RWPE2 (cell line): Measurements from ENCODE around the gene MRPL51.

ENCODE experiments used
- ATAC-seq: fragments of 200-7000 bp; cut with Tn5 transposase; 3 replicates; pipeline ENCODE4 v1.9.1; 2021; ENCODE audit warnings: low read depth
- DNase-seq: peaks from one replicate; pipeline ENCODE4 v3.0.0-alpha.2; 2020; ENCODE audit warnings: low spot score
- H3K27ac ChIP-seq: fragments of 450-650 bp; 2 replicates; pipeline ENCODE4 v1.5.1; 2017; ENCODE audit warnings: mild to moderate bottlenecking; ENCODE audit not compliant: poor library complexity, severe bottlenecking
- H3K27me3 ChIP-seq: fragments of 250-450 bp; sonication (Bioruptor Pico); 2 replicates; pipeline ENCODE4 v1.5.1; 2021; ENCODE audit warnings: mild to moderate bottlenecking, moderate library complexity; ENCODE audit not compliant: insufficient read depth, poor library complexity, severe bottlenecking
- H3K36me3 ChIP-seq: fragments of 250-450 bp; sonication (Bioruptor Pico); 2 replicates; pipeline ENCODE4 v1.5.1; 2020; ENCODE audit warnings: low read depth, mild to moderate bottlenecking, moderate library complexity
- H3K4me1 ChIP-seq: fragments of 250-450 bp; sonication (Bioruptor Pico); 2 replicates; pipeline ENCODE4 v1.5.1; 2021; ENCODE audit warnings: mild to moderate bottlenecking, moderate library complexity; ENCODE audit not compliant: insufficient read depth, poor library complexity, severe bottlenecking
- H3K4me3 ChIP-seq: fragments of 250-450 bp; sonication (Bioruptor Pico); 2 replicates; pipeline ENCODE4 v1.5.1; 2021; ENCODE audit warnings: mild to moderate bottlenecking, moderate library complexity; ENCODE audit not compliant: severe bottlenecking
- H3K9me3 ChIP-seq: fragments of 250-450 bp; sonication (Bioruptor Pico); 2 replicates; pipeline ENCODE4 v1.5.1; 2021; ENCODE audit warnings: mild to moderate bottlenecking, moderate library complexity; ENCODE audit not compliant: severe bottlenecking
- CTCF ChIP-seq: fragments of 450-650 bp; IDR thresholded peaks from one replicate; pipeline ENCODE4 v1.5.1; 2017; ENCODE audit warnings: mild to moderate bottlenecking, moderate library complexity; ENCODE audit not compliant: poor library complexity, severe bottlenecking

The MRPL51 gene

DNA sequence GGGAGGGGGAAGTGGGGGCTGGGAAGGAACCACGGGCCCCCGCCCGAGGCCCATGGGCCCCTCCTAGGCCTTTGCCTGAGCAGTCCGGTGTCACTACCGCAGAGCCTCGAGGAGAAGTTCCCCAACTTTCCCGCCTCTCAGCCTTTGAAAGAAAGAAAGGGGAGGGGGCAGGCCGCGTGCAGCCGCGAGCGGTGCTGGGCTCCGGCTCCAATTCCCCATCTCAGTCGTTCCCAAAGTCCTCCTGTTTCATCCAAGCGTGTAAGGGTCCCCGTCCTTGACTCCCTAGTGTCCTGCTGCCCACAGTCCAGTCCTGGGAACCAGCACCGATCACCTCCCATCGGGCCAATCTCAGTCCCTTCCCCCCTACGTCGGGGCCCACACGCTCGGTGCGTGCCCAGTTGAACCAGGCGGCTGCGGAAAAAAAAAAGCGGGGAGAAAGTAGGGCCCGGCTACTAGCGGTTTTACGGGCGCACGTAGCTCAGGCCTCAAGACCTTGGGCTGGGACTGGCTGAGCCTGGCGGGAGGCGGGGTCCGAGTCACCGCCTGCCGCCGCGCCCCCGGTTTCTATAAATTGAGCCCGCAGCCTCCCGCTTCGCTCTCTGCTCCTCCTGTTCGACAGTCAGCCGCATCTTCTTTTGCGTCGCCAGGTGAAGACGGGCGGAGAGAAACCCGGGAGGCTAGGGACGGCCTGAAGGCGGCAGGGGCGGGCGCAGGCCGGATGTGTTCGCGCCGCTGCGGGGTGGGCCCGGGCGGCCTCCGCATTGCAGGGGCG lies 41.0 kb upstream of the MRPL51 start, which contains the start of gene GAPDH:
Gene GAPDH, plus strand, starts transcription at position 595 of the 772 bp plus-strand sequence. CDS start 316 bp downstream, outside the sequence.
- no peaks in the 10 kb centered on the region for H3K9me3 ChIP-seq
- H3K4me3 ChIP-seq: peak within 1 kb of the TSS; percentile 87
- TF ChIP-seq CTCF: no peak
- H3K36me3 ChIP-seq: peaks cover 73% of the 10 kb centered on the region
- peaks cover 17% of the 10 kb centered on the region for H3K4me1 ChIP-seq
- no peaks in the 10 kb centered on the region for H3K27me3 ChIP-seq
- DNase-seq (peak; percentile 96), ATAC-seq (peak; percentile 48)
- peak within 1 kb of the TSS; percentile 98 for H3K27ac ChIP-seq

- peak; percentile 8 for ATAC-seq
- Histone ChIP-seq H3K27ac (peak overlapping the region; percentile 98), H3K9me3 (no peaks in the 10 kb centered on the region), H3K4me3 (peak overlapping the region; percentile 87), H3K27me3 (no peaks in the 10 kb centered on the region), H3K4me1 (peaks cover 18% of the 10 kb centered on the region), H3K36me3 (peaks cover 74% of the 10 kb centered on the region)
- no peak for DNase-seq
- no peak for TF ChIP-seq CTCF
Measured at GRCh38 chr12:6533653-6533922, 40.5 kb upstream of the MRPL51 start.

- Histone ChIP-seq H3K27ac (peak overlapping the region; percentile 98), H3K27me3 (no peaks in the 10 kb centered on the region), H3K9me3 (no peaks in the 10 kb centered on the region), H3K4me3 (peak overlapping the region; percentile 87), H3K36me3 (peaks cover 74% of the 10 kb centered on the region), H3K4me1 (peaks cover 18% of the 10 kb centered on the region)
- no peak for DNase-seq
- no peak for TF ChIP-seq CTCF
- ATAC-seq: peak; percentile 47
Measured at GRCh38 chr12:6532927-6533652, 40.0 kb upstream of the MRPL51 start.

DNA sequence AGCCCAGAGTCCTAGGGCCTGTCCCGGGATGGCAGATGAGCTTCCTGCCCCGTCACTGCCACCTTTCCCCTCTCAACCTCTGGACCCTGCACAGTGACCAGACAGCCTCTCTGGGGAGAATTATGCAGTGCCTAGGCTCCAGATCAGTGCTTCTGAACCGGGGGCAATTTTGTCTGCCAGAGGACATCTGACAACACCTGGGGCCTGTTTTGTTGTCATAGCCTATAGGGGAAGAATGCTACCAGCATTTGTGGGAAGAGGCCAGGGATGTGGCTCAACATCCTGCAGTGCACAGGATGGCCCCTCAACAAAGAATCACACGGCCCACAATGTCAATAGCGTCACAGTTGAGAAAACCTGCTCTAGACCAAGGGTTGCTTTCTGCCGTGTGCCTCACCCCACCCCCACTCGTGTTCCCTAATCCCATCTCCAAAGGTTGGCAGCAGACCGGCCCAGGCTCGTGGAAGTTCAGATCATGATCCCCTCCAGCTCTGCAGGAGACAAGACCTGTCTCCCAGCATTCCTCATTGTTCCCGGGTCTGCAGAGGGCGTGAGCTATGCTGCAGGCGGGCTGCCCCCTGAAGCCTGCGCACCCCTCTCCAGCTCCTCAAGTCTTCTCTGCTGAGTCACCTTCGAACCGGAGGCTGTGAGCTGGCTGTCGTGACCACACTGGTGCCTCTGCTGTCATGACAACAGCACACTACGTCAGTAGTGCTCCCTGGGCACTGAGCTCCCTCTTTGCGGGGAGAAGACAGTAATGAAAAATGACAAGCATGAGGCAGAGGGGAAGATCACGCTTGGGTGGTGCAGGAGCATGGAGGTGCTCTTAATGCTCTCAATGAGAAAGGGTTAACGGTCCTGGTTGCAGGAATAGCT lies 39.2 kb upstream of the MRPL51 start:
- TF ChIP-seq CTCF: no peak

More for the DNA sequence above, 39.2 kb upstream of the MRPL51 start:
- H3K36me3 ChIP-seq: peaks cover 74% of the 10 kb centered on the region
- H3K9me3 ChIP-seq: no peaks in the 10 kb centered on the region
- H3K27ac ChIP-seq: peak overlapping the region; percentile 98
- peaks cover 18% of the 10 kb centered on the region for H3K4me1 ChIP-seq
- H3K27me3 ChIP-seq: no peaks in the 10 kb centered on the region
- H3K4me3 ChIP-seq: peak overlapping the region; percentile 87
- peak; percentile 93 for DNase-seq
- ATAC-seq: peak; percentile 53
